GM12874 (cell line): ENCODE results near the gene CYLD.

ENCODE experiments used
- TF ChIP-seq, protein P1 (sequence below): IDR thresholded peaks from 2 replicates; pipeline ENCODE4 v1.5.1; 2011; ENCODE audit warnings: low read depth, mild to moderate bottlenecking, control low read depth, low read length, moderate library complexity; ENCODE audit not compliant: insufficient read depth

CYLD gene

DNA sequence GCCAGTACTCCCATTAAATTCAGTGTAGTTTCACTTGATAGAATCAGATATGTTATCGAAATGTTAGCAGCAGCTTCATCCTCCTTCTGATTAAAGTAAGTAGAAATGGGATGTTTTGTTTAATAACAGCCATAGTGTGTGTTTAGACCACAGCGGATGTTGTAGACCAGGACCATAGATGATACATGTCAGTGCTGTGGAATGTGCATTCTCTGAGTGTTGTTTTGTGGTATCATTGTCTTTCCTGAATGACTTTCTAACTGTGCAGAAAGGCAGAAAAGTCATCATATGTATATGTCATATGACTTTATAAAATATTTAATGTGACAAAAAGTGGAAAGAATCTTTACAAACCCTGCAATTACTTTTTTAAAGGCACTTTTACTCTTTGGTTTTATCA lies 55.6 kb downstream of the CYLD start:
- TF ChIP-seq, protein P1, sequence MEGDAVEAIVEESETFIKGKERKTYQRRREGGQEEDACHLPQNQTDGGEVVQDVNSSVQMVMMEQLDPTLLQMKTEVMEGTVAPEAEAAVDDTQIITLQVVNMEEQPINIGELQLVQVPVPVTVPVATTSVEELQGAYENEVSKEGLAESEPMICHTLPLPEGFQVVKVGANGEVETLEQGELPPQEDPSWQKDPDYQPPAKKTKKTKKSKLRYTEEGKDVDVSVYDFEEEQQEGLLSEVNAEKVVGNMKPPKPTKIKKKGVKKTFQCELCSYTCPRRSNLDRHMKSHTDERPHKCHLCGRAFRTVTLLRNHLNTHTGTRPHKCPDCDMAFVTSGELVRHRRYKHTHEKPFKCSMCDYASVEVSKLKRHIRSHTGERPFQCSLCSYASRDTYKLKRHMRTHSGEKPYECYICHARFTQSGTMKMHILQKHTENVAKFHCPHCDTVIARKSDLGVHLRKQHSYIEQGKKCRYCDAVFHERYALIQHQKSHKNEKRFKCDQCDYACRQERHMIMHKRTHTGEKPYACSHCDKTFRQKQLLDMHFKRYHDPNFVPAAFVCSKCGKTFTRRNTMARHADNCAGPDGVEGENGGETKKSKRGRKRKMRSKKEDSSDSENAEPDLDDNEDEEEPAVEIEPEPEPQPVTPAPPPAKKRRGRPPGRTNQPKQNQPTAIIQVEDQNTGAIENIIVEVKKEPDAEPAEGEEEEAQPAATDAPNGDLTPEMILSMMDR, result no peak

- TF ChIP-seq, protein P1, result no peak
These were observed 58.2 kb downstream of the CYLD start for GRCh38 chr16:50800074-50800473.

DNA sequence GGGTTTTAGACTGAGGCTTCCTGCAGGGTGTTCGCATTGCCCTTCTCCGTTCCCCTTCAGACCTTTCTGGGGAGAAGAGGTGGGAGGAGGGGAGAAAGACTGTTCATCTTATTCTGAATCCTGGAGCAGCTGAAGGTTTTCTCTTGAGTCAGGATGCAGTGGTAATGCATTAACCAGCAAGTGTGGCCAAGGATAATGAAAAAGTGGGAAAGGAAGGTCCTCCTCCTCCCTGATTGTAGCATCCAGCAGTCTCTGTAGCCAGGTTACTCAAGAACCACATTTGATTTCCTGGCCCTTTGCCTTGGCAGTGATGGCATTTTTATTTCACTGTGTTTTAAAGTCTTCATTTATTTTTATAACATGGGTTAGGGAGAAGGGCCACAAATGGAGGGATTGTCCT lies 59.1 kb downstream of the CYLD start:
- TF ChIP-seq, protein P1, result no peak

- TF ChIP-seq, protein P1, result no peak
These were observed 60.1 kb downstream of the CYLD start for GRCh38 chr16:50802000-50802399.

DNA sequence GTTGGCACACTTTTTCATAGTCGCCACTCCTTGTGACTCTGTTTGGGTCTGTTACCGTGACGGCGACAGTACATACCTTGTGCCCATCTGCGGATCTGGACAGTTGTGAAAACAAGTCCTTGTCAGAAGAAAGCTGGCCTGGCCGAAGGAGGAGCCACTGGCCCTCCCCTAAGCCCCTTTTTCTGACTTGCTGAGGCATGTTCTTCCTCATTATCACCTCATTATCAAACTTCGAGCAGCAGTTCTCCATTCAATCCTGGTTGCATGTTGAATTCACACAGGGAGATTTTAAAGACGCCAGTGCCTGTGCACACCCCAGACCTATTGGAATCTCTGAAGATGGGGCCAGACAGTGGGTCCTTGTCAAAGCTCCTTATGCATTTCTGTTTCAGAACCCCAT lies 61.1 kb downstream of the CYLD start:
- TF ChIP-seq, protein P1, result no peak

DNA sequence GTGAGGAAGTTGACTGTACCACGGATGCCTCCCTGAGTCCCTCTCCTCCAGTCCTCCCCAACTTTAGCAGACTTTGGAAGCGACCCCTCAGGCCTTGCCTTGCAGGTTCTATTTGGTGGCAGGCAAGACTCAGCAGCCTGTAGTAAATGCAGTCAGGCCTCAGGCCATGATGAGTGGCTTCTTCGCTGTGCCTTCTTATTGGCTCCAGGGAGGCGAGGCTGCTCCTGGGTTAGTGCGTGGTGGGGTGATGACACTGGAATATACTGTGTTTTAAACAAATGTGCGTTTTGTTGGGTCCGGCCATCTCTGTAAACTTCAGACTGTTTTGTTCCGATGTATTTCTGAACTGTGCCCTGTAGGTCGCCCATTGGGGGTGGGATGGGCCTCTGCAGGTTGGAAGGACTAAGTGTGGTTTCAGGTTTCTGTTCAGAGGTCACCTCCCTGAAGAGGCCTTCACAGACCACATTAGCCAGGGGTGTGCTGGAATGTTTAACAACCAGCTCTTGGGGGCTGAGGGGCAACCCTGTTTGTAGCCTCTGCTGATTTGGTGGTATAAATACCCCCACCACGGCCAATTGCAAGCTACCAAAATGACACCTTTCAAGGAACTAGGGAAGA lies 62.5 kb downstream of the CYLD start:
- TF ChIP-seq, protein P1, result no peak

GRCh38 chr16:50806099-50807062 lies 64.5 kb downstream of the CYLD start:
- TF ChIP-seq, protein P1, result peak; percentile 83
